ENCODE measurements around the gene CREM. TPM values are rescaled to one million over a fixed set of nuclear protein-coding genes. Genes with fewer than 3 reads are reported as not detected.
A peak's percentile ranks its signal among the peaks of the same experiment; 100 is the strongest.

CREM gene
- total RNA-seq, 1 donor from 2014 or later, result 31.4 TPM

GRCh38 chr10:35236739-35237138 is 110.1 kb downstream of the CREM start:
- DNase-seq (ENCODE audit: extremely low spot score, unreplicated experiment), result peak; percentile 6
- no peak overlapping the region for H3K4me3 Mint-ChIP-seq (ENCODE audit: unreplicated experiment)
- TF ChIP-seq, protein P1, sequence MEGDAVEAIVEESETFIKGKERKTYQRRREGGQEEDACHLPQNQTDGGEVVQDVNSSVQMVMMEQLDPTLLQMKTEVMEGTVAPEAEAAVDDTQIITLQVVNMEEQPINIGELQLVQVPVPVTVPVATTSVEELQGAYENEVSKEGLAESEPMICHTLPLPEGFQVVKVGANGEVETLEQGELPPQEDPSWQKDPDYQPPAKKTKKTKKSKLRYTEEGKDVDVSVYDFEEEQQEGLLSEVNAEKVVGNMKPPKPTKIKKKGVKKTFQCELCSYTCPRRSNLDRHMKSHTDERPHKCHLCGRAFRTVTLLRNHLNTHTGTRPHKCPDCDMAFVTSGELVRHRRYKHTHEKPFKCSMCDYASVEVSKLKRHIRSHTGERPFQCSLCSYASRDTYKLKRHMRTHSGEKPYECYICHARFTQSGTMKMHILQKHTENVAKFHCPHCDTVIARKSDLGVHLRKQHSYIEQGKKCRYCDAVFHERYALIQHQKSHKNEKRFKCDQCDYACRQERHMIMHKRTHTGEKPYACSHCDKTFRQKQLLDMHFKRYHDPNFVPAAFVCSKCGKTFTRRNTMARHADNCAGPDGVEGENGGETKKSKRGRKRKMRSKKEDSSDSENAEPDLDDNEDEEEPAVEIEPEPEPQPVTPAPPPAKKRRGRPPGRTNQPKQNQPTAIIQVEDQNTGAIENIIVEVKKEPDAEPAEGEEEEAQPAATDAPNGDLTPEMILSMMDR (IDR thresholded peaks at IDR 0.05), result peak; percentile 57
- H3K27ac Mint-ChIP-seq (ENCODE audit: unreplicated experiment), result no peak overlapping the region
- H3K36me3 Mint-ChIP-seq (ENCODE audit: unreplicated experiment), result no peaks in the 10 kb centered on the region
- H3K9me3 Mint-ChIP-seq (ENCODE audit: unreplicated experiment), result no peaks in the 10 kb centered on the region
- H3K27me3 Mint-ChIP-seq (ENCODE audit: unreplicated experiment), result no peaks in the 10 kb centered on the region
- no peaks in the 10 kb centered on the region for H3K4me1 Mint-ChIP-seq (ENCODE audit: unreplicated experiment)

DNA sequence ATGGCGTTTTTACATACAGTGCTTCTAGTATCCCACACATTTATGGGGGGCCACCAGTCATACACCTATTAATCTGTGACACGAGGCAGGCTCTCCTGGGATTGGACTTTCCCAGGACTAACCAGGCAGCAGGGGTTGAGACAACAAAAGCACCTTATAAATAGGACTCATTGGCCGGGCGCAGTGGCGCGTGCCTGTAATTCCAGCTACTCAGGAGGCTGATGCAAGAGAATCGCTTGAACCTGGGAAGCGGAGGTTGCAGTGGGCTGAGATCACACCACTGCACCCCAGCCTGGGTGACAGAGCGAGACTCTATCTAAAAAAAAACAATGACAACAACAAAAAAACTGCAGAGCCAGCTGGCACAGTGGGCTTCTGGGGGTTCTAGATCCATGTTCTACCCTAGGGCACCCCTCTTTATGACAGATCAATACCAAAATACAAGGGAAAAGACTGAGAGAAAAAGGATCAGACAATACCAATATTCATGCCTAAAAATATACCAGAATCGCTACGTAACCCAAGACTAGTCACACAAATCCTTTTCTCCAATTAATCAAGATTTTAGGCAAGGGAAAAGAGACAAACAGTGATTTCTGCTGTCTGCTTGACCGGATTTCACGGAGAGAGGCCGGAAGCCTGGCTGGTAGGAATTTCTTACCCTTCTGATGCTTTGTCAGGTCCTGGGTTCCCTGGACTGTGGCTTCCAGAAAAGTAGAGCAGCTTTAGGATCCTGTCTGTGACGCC is 111.3 kb downstream of the CREM start:
- no peaks in the 10 kb centered on the region for H3K4me1 Mint-ChIP-seq (ENCODE audit: unreplicated experiment)
- no peak overlapping the region for H3K27ac Mint-ChIP-seq (ENCODE audit: unreplicated experiment)
- TF ChIP-seq, protein P1 (IDR thresholded peaks at IDR 0.05), result no peak
- H3K36me3 Mint-ChIP-seq (ENCODE audit: unreplicated experiment), result no peaks in the 10 kb centered on the region
- peak; percentile 27 for DNase-seq (ENCODE audit: extremely low spot score, unreplicated experiment)
- H3K4me3 Mint-ChIP-seq (ENCODE audit: unreplicated experiment), result no peak overlapping the region
- no peaks in the 10 kb centered on the region for H3K9me3 Mint-ChIP-seq (ENCODE audit: unreplicated experiment)
- H3K27me3 Mint-ChIP-seq (ENCODE audit: unreplicated experiment), result no peaks in the 10 kb centered on the region

- Mint-ChIP-seq H3K4me1 (ENCODE audit: unreplicated experiment) (no peaks in the 10 kb centered on the region), H3K4me3 (ENCODE audit: unreplicated experiment) (no peak overlapping the region), H3K9me3 (ENCODE audit: unreplicated experiment) (peaks cover 3% of the 10 kb centered on the region), H3K36me3 (ENCODE audit: unreplicated experiment) (no peaks in the 10 kb centered on the region), H3K27me3 (ENCODE audit: unreplicated experiment) (peaks cover 2% of the 10 kb centered on the region), H3K27ac (ENCODE audit: unreplicated experiment) (no peak overlapping the region)
- DNase-seq (ENCODE audit: extremely low spot score, unreplicated experiment), result no peak
- TF ChIP-seq, protein P1 (IDR thresholded peaks at IDR 0.05), result no peak
Measured at GRCh38 chr10:35244549-35244948, 117.9 kb downstream of the CREM start.

- Mint-ChIP-seq H3K27ac (ENCODE audit: unreplicated experiment) (no peak overlapping the region), H3K36me3 (ENCODE audit: unreplicated experiment) (no peaks in the 10 kb centered on the region), H3K27me3 (ENCODE audit: unreplicated experiment) (peaks cover 2% of the 10 kb centered on the region), H3K9me3 (ENCODE audit: unreplicated experiment) (peaks cover 3% of the 10 kb centered on the region), H3K4me1 (ENCODE audit: unreplicated experiment) (no peaks in the 10 kb centered on the region), H3K4me3 (ENCODE audit: unreplicated experiment) (no peak overlapping the region)
- DNase-seq (ENCODE audit: extremely low spot score, unreplicated experiment), result peak; percentile 62
- TF ChIP-seq, protein P1 (IDR thresholded peaks at IDR 0.05), result no peak
Measured at GRCh38 chr10:35246770-35247343, 120.2 kb downstream of the CREM start.

- Mint-ChIP-seq H3K4me3 (ENCODE audit: unreplicated experiment) (no peak overlapping the region), H3K27me3 (ENCODE audit: unreplicated experiment) (peaks cover 2% of the 10 kb centered on the region), H3K4me1 (ENCODE audit: unreplicated experiment) (no peaks in the 10 kb centered on the region), H3K9me3 (ENCODE audit: unreplicated experiment) (peaks cover 5% of the 10 kb centered on the region), H3K36me3 (ENCODE audit: unreplicated experiment) (no peaks in the 10 kb centered on the region), H3K27ac (ENCODE audit: unreplicated experiment) (no peak overlapping the region)
- no peak for DNase-seq (ENCODE audit: extremely low spot score, unreplicated experiment)
- TF ChIP-seq, protein P1 (IDR thresholded peaks at IDR 0.05), result no peak
Measured at GRCh38 chr10:35251373-35252100, 124.9 kb downstream of the CREM start.

All from osteocyte (in vitro differentiated cells).